Astrocyte (in vitro differentiated cells and primary cell): ENCODE results near the gene PPP2R3C. TPM values are rescaled to one million over a fixed set of nuclear protein-coding genes. Genes with fewer than 3 reads are reported as not detected.

Experiments
- total RNA-seq: library from RNA; stranded (reverse); gene quantifications from 2 replicates; pipeline ENCODE4 v1.2.1, GENCODE V29; 2021

Gene PPP2R3C
- total RNA-seq, 1 donor from 2014 or later: 28.3 TPM

Other genes with a start within 250 kb of the PPP2R3C start
- 36.5 and 36.9 TPM in 2 replicates for gene BAZ1A, start 246.6 kb downstream of the PPP2R3C start, total RNA-seq
- 74.0 and 81.3 TPM in 2 replicates for gene SRP54, start 139.0 kb downstream of the PPP2R3C start, total RNA-seq
- 94.8 and 99.0 TPM in 2 replicates for gene FAM177A1, start 75.7 kb downstream of the PPP2R3C start, total RNA-seq
- 27.8 and 32.4 TPM in 2 replicates for gene PRORP, start 562 bp upstream of the PPP2R3C start, total RNA-seq
- 210 and 225 TPM in 2 replicates for gene PSMA6, start 170.4 kb upstream of the PPP2R3C start, total RNA-seq